ENCODE results near the gene HEXIM1.

HEXIM1 gene

DNA sequence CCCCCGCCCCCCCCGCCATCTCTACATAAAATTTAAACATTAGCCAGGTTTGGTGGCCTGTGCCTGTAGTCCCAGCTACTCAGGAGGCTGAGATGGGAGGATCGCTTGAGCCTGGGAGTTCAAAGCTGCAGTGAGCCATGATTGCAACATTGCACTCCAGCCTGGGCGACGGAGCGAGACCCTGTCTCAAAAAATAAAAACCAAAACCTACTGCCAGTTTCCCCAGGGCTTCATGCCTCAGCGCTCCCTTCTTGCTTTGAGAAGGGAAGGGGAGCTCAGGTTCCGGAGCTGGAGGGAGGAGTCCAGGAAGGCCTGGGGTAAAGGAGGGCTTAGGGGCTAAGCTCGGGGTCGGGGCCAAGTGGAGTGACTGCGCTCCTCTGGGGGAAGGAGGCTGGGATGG lies 36.4 kb upstream of the HEXIM1 start:
- TF ChIP-seq, protein P1, sequence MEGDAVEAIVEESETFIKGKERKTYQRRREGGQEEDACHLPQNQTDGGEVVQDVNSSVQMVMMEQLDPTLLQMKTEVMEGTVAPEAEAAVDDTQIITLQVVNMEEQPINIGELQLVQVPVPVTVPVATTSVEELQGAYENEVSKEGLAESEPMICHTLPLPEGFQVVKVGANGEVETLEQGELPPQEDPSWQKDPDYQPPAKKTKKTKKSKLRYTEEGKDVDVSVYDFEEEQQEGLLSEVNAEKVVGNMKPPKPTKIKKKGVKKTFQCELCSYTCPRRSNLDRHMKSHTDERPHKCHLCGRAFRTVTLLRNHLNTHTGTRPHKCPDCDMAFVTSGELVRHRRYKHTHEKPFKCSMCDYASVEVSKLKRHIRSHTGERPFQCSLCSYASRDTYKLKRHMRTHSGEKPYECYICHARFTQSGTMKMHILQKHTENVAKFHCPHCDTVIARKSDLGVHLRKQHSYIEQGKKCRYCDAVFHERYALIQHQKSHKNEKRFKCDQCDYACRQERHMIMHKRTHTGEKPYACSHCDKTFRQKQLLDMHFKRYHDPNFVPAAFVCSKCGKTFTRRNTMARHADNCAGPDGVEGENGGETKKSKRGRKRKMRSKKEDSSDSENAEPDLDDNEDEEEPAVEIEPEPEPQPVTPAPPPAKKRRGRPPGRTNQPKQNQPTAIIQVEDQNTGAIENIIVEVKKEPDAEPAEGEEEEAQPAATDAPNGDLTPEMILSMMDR (IDR thresholded peaks at IDR 0.05; ENCODE audit: low read depth, low read length, missing control alignments) = no peak
- H3K4me3 ChIP-seq (ENCODE audit: low read depth, low read length) = no peak overlapping the region
- DNase-seq = no peak
- H3K27ac ChIP-seq = no peak overlapping the region
- H3K36me3 ChIP-seq (replicated peaks) = peaks cover 24% of the 10 kb centered on the region
- in situ Hi-C loops (cut with HindIII; ENCODE audit: low pct_ligation_motif_present, low sequenced_read_pairs) = no loop called here
- H3K27me3 ChIP-seq (replicated peaks) = no peaks in the 10 kb centered on the region

DNA sequence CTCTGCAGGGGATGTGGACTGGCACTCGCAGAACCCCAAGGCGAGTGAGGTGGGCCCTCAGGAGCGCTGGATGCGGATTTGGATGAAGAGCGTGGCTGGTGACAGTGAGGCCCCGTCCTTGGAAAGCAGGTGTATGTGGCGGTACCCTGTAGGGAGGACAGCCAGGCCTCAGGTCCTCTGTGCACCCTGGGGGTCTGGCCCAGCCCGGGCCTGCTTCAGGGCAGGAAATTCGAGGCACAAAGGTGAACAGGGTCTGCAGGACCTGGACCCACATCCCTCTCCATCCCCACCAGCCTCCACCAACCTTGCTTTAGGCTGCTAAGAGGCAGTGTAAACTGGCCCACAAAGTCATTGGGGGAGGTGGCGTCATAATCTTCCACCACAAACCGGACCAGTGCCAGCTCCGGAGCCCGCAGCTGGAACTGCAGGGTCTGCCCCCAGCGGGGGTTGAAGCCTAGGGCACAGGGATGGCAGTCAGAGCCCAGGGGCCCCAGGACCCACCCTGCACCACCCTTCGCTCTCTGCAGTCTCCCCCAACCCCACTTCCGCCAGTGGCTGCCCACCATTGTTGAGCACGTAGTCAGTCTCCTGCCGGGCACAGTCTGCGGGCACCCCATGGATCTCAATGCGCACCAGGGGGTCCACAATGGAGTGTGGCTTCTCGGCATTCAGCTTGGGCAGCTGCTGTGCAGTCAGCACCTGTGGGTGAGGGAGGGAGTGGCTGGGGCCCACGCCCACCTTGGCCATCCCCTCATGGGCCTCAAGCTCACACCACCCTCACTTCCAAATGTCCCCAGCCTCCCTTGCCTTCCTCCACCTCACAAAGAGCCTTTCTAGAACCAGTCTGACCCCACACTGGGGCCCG lies 35.5 kb upstream of the HEXIM1 start:
- H3K36me3 ChIP-seq (replicated peaks) = peaks cover 15% of the 10 kb centered on the region
- TF ChIP-seq, protein P1 (IDR thresholded peaks at IDR 0.05; ENCODE audit: low read depth, low read length, missing control alignments) = no peak

DNA sequence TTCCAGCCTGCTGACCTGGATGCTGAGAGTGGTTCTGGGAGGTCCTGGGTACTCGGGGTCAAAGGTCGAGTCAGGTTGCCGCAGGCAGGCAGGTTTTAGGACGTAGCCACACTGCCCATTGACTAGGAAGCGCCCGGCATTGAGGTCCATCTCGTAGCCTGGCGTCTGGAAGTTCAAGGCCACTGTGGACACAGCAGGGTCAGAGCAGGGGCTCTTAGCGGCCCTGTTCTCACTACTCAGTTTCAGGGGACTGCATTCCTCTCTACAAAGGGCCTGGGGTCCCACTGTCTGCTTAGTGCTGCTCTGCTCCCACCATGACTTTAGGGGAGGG lies 34.9 kb upstream of the HEXIM1 start:
- in situ Hi-C loops (cut with HindIII; ENCODE audit: low pct_ligation_motif_present, low sequenced_read_pairs) = no loop called here
- TF ChIP-seq, protein P1 (IDR thresholded peaks at IDR 0.05; ENCODE audit: low read depth, low read length, missing control alignments) = no peak
- no peak overlapping the region for H3K27ac ChIP-seq
- no peaks in the 10 kb centered on the region for H3K27me3 ChIP-seq (replicated peaks)
- DNase-seq = no peak
- no peak overlapping the region for H3K4me3 ChIP-seq (ENCODE audit: low read depth, low read length)
- H3K36me3 ChIP-seq (replicated peaks) = peaks cover 9% of the 10 kb centered on the region

More for the DNA sequence above, 35.5 kb upstream of the HEXIM1 start:
- Histone ChIP-seq H3K27me3 (replicated peaks) (no peaks in the 10 kb centered on the region), H3K27ac (no peak overlapping the region), H3K4me3 (ENCODE audit: low read depth, low read length) (no peak overlapping the region)
- no peak for DNase-seq
- in situ Hi-C loops (cut with HindIII; ENCODE audit: low pct_ligation_motif_present, low sequenced_read_pairs) = no loop called here

DNA sequence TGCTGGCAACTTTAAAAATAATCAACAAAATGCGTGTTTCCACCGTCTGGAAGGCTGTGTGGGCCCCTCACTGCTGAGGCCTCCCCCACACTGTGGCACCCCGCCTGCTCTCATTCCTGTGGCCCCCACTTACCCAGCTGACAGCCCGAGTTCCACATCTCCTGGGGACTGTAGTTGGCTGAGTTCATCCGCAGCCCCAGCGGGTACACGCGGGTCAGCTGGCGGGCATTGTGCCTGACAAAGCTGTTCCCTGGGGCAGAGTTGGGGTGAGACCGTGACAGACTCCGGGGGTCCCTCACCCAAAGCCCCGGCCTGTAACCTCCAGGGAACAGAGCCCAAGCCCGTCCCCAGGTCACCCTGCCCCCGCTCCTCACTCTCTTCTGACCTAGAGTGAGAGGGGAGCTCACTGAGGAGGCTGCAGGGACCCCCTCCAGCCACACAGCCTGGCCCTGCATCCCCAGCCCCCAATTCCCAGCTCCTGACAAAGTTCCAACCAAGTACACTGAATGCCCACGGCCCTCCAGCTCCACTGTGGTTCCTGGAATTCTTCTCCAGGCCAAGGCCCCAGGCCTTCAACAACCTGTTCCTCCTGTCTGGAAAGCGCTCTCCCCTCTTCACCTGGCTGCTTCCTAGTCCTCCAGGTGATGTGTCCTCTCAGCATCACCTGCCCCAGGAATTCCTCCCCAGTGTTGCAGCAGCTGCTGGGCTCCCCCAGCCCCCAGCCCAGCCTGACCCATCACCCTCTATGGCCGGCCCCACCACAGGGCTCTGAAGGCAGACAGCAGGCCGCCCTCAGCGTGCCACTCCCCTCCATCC lies 34.0 kb upstream of the HEXIM1 start:
- DNase-seq = no peak
- no peak overlapping the region for H3K4me3 ChIP-seq (ENCODE audit: low read depth, low read length)
- in situ Hi-C loops (cut with HindIII; ENCODE audit: low pct_ligation_motif_present, low sequenced_read_pairs) = no loop called here
- no peaks in the 10 kb centered on the region for H3K27me3 ChIP-seq (replicated peaks)
- H3K36me3 ChIP-seq (replicated peaks) = peaks cover 2% of the 10 kb centered on the region
- TF ChIP-seq, protein P1 (IDR thresholded peaks at IDR 0.05; ENCODE audit: low read depth, low read length, missing control alignments) = no peak
- no peak overlapping the region for H3K27ac ChIP-seq

DNA sequence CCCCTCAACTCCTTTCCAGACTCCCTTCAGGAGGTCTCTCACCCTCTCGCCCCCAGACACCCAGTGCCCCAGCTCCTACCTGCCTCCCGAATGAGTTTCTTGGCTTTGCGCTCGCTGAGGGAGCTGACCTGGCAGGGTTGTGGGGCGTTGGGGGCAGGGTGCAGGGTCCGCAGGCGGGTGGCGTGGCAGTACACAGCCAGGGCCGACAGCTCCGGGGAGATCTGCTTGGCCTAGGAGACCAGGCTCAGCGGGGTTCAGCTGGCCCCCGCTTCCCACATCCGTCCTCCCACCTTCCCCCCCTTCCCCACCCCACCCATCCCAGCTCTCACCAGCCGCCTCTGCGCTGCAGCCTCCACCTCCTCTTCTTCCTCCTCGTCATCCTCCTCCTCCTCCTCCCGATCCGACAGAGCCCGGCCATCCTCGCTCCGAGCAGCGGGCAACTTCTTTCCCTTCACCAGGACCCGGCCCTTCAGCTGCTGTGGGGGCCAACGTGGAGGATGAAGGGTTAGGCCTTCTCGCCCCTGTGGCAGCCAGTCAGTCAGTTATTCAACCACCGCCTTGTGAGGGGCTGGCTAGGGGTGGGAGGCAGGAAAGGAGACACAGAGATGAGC lies 33.2 kb upstream of the HEXIM1 start:
- no peaks in the 10 kb centered on the region for H3K36me3 ChIP-seq (replicated peaks)
- H3K27me3 ChIP-seq (replicated peaks) = no peaks in the 10 kb centered on the region
- no peak overlapping the region for H3K4me3 ChIP-seq (ENCODE audit: low read depth, low read length)
- in situ Hi-C loops (cut with HindIII; ENCODE audit: low pct_ligation_motif_present, low sequenced_read_pairs) = no loop called here
- TF ChIP-seq, protein P1 (IDR thresholded peaks at IDR 0.05; ENCODE audit: low read depth, low read length, missing control alignments) = no peak
- DNase-seq = no peak
- no peak overlapping the region for H3K27ac ChIP-seq
